Embryonic facial prominence (tissue), 1 donor: ENCODE data around the gene NAT16.

Experiments used
- DNase-seq: peaks from one replicate; pipeline ENCODE4 v3.0.0-alpha.2; 2016; ENCODE audit errors: extremely low spot score

The NAT16 gene

DNA sequence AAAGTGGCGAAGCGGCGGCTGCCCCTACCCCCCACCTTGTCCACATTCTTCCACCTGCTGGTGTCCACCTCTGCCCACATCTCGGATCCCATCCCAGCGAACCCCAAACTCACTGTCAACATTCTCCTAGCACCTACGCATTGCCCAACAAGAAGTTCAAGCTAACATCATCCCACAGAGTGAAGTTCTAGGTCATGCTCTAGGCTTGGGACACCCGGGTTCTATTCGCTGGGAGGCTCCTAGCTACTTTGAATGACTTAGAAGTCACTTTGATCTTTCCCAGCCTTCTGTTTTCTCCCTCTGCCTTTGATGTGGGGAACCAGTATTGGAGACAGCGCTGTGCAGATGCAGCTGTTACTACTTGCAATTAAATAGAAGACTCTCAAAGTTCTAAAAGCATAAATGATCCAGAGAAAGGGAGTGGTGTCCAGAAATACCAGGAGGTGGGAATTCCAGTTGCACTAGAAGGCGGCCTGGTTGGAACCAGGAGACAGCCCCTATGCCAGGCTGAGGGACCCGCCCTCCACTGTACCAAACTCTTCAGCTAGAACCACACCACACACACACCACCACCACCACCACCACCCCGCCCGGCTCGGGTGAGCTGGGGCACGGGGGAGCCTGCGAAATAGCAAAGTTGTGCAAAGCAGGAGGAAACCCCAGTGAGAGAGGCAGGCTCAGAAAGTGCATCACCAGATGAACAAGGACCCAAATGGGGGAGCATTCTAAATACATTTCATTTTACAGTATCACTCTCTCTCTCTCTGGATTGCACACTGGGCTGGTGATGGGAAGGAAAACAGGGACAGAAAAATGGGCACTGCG lies 9.3 kb downstream of the NAT16 start:
- DNase-seq: no peak

DNA sequence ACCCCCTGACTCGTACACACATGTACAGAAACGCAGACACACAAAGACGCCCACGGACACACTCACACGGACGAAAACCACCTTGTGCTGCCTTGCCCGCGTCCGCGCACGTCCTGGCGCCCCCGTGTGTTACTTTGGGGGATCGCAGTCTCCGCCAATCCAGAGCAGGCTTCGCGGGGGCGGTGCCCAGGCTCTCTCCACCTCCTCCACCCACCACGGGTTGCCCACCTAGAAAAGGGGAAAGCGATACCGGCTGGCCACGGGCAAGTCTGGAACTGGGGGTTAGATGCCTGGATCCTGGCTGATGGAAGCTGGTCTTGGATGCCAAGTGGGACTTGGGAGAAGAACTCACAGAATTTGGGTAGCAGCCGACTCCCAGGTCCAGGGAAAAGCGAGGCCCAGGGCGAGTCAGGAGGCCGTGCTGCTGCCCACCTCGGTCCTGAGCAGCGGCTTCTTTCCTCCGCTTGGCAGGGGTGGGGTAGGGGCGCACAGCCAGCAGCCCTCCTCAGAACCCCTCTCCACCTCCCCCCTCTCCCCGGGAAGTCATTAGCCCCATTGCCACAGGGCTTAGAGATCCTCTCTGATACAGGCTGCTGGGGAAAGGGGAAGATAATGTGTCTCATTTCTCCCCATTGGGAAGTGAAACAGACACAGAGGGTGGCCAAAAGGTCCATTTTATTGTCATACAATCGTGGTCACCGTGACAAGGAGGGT lies 10.1 kb downstream of the NAT16 start:
- no peak for DNase-seq

DNA sequence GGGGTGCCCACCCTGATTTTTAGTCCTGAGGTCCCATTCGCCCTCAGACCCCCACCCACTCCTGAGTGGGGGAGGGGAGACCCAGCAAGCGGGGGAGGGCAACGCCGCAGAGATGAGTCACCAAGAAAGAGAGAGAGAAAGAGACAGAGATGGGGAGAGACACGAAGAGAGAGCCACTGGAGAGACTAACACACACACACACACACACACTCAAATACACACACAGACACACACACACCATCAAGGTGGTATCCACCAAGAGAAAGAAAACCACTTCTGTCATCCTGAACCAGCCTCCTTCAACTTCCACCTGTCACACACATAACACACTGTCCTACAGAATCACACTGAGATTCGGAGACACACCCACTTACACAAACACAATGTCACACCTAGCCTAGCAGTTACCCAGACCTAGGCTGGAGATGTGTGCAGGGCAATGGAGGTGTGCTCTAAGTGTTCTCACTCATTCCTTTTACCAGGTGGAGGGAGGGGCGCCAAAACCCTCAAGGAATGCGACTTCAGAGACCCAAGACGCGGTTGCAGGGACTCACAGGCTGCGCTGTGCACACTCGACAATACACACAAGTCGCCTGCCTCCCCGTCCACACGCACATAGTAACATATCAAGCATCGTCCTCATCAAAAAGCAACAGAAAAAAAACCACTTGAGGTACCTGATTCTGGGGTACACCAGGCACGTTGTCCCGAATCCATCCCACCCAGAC lies 10.8 kb downstream of the NAT16 start:
- DNase-seq: no peak

DNA sequence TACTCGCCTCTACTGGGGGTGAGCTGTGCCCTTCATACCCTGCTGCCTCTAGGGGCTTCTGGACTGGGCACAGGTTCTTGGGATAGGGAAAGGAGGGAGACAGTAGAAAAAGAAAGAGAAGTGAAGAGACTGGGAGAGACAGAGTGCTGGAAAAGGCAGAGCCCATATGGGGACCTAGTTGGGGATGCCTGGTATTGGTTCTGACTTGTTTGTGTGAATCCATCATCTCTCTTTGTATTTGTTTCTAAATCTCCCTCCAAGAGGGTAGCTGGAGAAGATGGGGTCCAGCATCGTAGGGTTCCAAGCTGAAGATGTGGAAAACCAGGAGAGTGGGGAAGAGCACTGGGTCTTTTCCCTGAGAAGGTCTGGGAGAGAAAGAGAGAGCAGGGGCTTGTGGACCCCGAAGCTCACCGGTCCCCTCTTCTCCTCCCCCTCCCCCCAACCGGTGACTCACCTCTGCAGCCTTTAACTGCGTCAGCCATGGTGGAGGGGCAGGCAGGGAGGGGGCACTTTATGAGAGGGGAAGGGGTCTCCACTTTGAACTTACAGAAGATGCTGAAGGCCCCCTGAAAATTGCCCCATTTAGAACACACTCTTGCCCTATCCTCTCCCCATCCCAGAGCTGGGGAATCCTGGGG lies 11.6 kb downstream of the NAT16 start:
- DNase-seq: no peak

- DNase-seq: no peak
Measured at GRCh38 chr7:101167645-101168411, 12.3 kb downstream of the NAT16 start.

GRCh38 chr7:101166909-101167644 lies 13.0 kb downstream of the NAT16 start:
- DNase-seq: no peak

- no peak for DNase-seq
Measured at GRCh38 chr7:101166648-101166908, 13.5 kb downstream of the NAT16 start.

- no peak for DNase-seq
Measured at GRCh38 chr7:101165958-101166647, 14.0 kb downstream of the NAT16 start.

DNA sequence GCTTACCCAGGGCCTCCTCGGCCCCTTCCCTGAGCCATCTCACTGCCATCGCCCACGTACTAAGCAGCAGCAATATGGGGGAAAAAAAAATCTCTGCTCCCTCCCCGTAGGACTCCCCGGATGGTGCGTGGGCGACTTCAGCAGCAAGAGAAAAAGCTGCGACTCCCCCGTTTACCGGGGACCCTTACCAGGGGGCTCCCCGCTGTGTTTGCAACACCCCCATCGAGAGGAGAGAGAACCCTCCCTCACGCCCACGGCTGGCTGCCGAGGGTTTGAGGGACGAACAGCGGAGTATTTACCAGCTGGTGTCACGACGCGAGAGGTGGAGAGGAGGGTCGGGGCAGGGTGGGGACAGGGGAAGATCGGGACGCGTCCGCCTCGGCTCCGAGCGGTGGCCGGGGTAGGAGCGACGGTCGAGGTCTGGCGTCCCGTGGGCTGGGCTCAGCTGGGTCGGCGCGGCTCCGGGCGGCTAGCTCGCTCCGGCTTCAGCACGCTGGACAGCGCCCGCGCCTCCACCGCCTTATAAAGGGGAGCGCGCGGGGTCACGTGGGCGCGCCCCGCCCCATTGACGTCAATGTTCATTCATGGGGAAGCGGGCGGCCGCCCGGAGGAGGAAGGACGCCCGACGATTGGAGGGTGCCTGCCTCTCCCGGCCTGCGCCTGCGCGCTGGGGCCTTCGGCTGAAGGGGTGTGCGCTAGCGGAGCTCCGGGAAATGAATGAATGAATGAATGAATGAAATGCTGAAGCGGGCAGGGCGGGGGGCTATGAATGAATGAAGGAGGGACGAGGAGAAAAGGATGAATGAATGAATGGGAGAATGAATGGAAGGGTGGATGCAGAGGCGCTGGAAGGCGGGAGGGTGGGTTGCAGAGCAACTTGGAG lies 14.8 kb downstream of the NAT16 start, which contains the start of gene VGF:
Gene VGF (minus strand): TSS at position 495 of the 883 bp plus-strand sequence. CDS start 726 bp downstream, outside the sequence.
- DNase-seq: peak; percentile 80

DNA sequence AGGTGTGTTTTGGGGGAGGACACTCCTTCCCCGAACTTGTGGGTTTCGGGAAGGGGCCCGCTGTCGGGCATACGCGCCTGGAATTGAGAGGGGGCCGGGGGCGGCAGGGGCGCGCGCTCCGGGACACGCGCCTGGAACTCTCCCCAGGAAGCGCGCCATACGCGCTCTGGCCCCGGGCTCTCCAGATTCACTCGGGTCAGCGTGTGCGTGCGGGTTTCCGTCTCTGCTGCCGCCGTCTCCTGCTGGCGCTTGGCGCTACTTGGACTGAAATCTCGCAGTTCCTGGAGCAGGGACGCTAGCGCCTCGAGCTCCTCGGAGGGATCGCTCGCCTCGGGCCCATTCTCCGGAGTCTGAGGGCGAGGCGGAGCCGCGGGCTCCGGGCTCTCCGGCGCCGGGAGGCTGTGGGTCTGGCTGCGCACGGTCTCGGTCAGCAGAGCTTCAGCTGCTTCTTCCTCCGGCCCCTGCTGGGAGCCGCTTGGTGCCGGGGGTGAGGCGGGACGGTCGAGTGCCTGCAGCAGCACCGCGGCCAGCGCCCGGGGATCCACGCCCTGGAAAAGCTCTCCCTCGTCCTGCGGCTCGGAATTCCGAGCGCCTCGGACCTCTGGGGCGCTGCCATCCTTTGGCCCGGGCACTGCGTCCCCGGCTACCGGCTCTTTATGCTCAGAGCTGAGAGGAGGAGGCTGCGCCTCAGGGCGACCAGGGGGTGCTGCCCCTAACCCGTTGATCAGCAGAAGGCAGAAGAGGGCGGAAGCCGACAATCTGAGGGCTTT lies 15.8 kb downstream of the NAT16 start:
- no peak for DNase-seq

GRCh38 chr7:101163279-101164070 lies 16.6 kb downstream of the NAT16 start:
- no peak for DNase-seq

DNA sequence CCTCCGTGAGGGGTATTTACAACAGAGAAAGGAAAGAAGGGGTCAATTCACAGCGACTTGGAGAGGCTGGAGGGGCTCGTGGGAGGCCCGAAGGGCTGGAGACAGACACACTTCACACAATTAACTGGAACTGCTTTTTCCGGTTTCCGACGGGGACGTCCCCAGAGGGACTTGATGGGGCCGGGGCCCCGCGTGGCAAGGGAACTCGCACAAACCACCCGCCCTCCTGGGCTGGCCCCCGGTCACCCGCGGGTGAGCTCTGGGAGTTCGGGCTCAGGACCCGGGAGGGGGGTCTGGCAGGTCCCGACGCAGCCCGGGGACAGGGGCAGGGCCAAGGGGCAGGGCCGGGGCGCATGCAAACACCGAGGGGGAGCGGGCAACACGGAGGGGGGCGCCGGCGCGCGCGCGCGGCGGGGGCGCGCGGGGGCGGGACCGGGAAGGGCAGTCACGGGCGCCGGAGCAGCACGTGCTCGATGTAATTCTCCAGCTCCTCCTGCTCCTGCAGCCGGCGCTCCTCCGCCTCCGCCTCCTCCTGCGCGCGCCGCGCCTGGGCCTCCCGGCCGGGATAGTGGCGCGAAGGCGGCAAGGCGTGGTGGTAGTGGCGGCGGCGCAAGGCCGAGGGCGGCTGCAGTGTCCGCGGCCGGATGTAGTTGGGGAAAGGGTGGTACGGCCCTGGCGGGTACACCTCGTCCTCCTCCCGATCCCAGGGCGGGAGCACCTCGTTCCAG lies 17.4 kb downstream of the NAT16 start:
- DNase-seq: no peak

DNA sequence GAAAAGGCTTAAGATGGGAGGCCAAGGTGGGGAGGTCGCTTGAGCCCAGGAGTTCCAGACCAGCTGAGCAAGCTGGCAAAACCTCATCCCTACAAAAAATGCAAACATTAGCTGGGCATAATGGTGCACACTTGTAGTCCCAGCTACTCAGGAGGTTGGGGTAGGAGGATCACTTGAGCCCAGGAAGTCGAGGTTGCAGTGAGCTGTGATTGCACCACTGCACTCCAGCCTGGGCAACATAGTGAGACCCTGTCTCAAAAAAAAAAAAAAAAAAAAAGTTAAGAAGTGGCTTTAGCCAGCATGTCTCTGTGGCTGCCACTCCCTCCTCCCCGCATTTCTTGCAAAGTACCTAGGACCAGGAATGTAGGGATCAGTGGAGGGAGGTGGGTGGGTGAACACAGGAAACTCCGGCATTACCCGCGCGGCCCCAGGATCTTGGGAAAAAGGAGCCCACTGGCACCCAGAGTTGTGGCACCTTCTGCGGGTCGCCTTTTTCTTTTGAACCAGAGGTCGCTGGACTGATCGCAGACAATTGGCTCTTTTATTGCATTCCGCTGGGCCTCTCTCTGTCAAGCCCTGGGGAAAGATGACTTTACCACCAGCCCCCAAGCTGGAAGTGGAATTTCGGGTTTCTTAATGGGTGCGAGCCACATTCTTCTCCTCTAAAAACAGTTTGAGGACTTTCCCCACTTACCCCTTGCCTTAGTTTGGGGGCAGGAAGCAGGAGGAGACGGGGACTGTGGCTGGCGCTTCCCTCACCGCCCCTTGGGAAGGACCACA lies 18.2 kb downstream of the NAT16 start:
- no peak for DNase-seq

- no peak for DNase-seq
Measured at GRCh38 chr7:101160910-101161309, 19.2 kb downstream of the NAT16 start.

DNA sequence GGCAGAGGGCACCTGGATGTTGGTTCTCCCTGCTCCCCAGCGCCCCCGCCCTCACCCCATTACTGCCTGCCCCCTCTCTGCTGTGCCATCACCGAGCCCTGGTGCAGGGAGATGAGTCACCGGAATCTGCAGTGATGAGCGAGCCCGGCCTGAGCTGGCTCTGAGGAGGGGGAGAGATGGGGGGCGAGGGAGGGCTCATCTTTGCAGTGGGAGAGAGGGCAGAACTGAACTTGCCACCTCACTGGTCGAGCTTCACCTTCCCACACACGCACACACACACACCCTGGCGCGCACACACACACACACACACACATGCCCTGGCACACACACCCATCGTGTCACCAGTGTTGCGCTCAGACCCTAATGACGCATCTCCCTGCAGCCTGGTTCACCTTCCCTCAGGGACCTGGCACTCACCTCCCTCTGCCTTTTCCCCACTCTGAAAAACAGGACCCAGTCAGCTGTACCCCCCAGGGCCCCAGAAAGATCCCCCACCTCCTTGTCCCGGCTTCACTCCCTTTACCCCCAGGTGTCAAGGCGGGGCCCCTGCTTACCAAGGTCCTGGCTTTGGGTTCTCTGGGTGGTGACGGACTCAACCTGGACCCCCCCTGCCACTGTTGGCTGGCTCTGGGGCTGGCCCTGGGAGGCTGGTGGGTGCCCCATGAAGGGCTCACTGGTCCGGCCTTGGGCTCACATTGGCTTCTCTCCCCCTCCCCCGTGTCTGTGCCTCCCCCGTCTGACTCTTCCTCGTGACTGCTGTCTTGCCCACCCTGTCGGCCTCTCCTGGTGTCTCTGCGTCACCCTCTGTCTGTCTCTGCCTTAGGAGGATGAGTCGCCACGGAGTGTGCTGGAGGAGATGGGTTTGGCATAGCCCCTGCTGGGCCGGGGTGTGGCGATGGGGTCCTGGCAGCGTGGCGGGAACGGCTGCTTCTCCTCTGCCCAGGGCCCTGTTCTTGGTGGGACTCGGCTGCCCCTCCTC lies 20.1 kb downstream of the NAT16 start:
- DNase-seq: no peak
